ENCODE results near the gene HPCA.
"Not testable (repeated sequence)": the region's sequence is repeated elsewhere in the genome, so short reads cannot be mapped to it uniquely, and the experiment has no call there.

HPCA gene

DNA sequence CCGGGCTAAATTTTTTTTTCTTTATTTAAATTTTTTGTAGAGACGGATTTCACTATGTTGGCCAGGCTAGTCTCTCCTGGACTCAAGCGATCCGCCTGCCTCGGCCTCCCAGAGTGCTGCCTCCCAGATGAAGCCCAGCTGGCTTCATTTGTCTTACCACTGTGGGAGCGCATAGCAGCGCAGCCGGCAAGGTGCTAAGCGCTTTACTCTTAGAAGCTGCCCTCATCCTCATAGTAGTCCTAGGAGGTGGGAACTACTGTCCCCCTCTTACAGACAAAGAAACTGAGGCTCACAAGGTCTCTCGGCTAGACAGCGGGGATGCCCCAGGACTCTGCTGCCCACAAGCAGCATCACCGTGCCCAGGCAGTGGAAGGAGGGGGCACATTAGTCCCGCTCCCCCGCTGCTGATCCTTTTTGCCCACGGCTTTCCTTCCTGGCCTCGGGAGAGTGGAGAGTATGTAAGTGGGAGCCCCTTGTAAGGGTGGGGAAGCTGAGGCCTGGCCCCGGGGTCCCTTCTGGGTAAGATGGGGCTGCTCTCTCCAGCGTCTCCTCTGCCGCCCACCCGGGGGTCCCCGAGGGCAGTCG, 14.2 kb downstream of the HPCA start:
- no peak for DNase-seq (ENCODE audit: extremely low read depth, low read depth)
- TF ChIP-seq, protein P1, sequence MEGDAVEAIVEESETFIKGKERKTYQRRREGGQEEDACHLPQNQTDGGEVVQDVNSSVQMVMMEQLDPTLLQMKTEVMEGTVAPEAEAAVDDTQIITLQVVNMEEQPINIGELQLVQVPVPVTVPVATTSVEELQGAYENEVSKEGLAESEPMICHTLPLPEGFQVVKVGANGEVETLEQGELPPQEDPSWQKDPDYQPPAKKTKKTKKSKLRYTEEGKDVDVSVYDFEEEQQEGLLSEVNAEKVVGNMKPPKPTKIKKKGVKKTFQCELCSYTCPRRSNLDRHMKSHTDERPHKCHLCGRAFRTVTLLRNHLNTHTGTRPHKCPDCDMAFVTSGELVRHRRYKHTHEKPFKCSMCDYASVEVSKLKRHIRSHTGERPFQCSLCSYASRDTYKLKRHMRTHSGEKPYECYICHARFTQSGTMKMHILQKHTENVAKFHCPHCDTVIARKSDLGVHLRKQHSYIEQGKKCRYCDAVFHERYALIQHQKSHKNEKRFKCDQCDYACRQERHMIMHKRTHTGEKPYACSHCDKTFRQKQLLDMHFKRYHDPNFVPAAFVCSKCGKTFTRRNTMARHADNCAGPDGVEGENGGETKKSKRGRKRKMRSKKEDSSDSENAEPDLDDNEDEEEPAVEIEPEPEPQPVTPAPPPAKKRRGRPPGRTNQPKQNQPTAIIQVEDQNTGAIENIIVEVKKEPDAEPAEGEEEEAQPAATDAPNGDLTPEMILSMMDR (IDR thresholded peaks at IDR 0.05; ENCODE audit: low read depth, low read length): no peak

DNA sequence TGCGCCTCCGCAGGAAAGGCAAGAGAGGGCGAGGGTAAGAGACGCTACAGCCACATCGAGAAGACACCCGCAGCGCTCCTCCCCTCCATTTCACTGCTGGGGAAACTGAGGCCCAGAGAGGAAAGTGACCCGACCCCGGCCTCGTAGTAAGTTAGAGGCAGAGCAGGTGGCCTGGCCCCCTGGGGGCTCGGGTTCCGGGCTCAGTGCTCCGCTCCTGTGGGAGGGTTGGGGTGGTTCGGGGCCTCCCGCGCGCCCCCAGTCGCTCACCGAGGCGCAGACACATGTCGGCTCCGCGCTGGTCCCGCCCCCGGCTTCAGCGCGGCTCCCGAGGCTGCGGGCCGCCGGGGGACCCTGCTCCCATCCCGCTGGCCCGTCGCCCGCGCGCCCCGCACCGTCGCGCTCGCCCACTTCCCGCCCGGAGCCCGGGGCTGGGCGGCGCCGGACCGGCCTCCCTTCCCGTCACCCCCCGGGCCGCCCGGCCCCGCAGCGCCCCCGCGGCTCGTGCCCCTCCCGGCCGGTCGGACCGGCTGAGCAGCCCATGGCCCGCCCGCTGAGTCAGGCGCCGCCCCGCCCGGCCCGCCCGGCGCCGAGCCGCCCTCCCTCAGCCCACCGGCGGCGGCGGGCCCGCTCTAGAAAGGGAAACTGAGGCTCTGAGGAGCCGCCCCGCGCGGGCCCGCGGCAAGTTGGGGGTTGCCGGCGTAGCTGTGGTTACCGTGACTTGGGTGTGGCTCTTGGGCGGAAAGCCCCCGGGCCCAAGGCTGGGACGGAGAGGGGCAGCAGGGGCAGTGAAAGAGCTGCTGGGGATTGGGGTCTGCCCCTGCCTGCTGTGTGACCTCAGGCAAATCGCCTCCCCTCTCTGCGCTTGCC, 14.9 kb downstream of the HPCA start, which contains the start of gene TMEM54:
Gene TMEM54 (minus strand): TSS at position 434 of the 867 bp plus-strand sequence. CDS start 151 bp downstream, at position 283.
- TF ChIP-seq, protein P1 (IDR thresholded peaks at IDR 0.05; ENCODE audit: low read depth, low read length): no peak
- DNase-seq (ENCODE audit: extremely low read depth, low read depth): no peak

DNA sequence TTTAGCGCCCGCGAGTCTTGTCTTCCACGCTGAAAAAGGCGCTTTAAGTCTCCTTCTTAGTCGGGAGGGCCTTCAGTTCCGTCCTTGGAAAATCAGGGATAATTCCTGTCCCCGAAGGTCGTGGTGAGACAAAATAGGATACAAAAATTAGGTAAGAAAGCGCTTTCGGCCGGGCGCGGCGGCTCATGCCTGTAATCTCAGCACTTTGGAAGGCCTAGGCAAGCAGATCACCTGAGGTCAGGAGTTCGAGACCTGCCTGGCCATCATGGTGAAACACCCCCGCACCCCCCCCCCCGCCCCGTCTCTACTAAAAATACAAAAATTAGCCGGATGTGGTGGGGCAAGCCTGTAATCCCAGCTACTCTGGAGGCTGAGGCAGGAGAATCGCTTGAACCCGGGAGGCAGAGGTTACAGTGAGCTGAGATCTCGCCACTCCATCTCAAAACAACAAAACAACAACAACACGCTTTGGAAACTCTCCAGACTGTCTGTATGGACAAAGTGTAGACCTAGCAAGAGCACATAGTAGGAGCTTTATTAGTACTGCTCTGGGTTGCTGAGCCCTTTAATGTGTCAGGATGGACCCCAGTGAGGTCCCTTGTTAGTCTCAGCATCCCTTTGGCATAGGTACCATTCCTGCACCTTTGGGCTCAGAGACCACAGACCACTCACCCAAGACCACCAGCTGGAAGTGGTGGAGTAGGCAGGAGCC, 15.7 kb downstream of the HPCA start:
- TF ChIP-seq, protein P1 (IDR thresholded peaks at IDR 0.05; ENCODE audit: low read depth, low read length): no peak
- DNase-seq (ENCODE audit: extremely low read depth, low read depth): no peak

DNA sequence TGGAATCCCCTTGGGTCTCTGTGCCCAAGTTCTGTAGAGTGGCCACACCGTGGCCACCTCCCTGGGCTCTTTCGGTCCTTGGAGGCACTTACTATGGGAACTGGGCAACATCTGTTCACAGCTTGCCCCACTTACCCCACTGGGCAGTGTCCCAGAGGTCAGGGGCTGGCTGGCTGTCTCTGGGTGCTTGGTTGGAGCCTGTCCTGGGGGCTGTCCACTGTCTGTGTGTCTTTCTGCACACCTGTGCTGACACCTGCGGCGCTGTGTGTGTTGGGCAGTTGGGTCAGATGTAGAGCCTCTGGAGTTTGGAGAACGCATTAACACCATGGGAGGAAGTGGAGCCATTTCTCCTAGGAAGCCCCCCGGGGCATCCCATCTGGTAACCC, 16.2 kb downstream of the HPCA start:
- TF ChIP-seq, protein P1 (IDR thresholded peaks at IDR 0.05; ENCODE audit: low read depth, low read length): no peak
- no peak for DNase-seq (ENCODE audit: extremely low read depth, low read depth)

DNA sequence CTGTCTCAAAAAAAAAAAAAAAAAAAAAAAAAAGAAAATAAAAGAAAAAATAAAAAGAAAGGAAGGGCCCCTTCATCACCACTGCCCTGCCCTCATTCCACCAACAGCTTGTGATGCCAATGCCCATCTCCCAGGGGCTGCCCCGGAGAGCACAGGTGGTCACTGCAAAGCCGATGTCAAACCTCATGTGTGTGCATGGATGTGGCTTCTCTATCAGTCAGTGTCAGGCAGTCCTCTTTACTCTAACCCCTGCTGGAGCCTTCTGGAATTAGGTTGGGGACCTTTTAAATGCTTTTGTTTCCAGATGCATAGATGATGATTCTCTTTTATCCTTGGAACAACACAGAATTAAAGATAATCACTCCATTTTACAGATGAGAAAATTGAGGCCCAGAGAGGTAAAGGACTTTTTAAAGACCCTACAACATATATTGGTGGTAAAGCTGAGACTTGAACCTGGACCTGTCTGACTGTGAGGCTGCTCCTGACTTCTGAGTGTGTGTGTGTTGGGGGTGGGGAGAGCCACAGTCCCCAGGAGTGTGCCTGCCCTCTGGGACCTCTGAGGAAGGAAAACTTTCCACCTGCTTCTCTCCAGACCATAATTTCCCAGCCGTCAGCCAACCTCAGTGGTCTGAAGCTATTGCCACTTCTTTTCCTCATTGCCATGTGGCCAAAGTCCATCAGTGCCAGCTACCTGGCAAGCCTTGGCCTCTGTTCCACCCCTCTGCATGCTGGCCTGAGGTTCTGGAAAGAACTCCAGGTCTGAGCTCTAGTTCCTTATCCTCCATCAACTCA, 17.9 kb downstream of the HPCA start:
- DNase-seq (ENCODE audit: extremely low read depth, low read depth): no peak
- TF ChIP-seq, protein P1 (IDR thresholded peaks at IDR 0.05; ENCODE audit: low read depth, low read length): no peak

DNA sequence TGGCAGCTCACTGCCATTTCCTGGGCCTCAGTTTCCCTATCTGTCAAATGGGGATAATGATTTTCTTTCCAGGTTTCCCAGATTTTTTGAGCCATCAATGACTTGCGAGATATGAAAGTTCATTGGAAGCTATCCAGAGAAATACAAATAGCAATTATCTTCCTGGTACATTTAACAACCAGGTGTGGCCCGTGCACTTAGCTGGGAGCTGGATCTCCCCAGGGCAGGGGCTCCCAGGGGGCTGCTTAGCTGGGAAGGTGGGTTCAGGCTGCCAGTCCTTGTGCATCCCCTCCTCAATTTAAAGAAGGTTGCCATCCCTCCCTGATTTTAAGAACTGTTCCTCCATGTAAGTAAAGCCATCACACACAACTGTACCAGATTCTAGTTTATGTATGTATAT, 18.5 kb downstream of the HPCA start:
- DNase-seq (ENCODE audit: extremely low read depth, low read depth): no peak
- TF ChIP-seq, protein P1 (IDR thresholded peaks at IDR 0.05; ENCODE audit: low read depth, low read length): no peak

DNA sequence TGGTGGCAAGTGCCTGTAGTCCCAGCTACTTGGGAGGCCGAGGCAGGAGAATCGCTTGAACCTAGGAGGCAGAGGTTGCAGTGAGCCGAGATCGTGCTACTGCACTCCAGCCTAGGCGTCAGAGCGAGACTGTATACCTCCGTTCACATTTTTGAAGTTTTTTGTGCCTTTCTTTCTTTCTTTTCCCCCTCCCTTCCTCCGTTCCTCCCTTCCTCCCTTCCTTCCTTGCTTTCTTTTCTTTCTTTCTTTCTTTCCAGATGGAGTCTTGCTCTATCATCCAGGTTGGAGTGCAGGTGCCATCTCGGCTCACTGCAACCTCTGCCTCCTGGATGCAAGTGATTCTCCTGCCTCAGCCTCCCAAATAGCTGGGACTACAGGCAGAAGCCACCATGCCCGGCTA, 19.3 kb downstream of the HPCA start:
- not testable (repeated sequence) for DNase-seq (ENCODE audit: extremely low read depth, low read depth)
